HCEC 1CT (cell line): ENCODE measurements around the gene CFAP43.

Source experiments
- DNase-seq: peaks from one replicate; pipeline ENCODE4 v3.0.0-alpha.2; 2017

CFAP43 gene

DNA sequence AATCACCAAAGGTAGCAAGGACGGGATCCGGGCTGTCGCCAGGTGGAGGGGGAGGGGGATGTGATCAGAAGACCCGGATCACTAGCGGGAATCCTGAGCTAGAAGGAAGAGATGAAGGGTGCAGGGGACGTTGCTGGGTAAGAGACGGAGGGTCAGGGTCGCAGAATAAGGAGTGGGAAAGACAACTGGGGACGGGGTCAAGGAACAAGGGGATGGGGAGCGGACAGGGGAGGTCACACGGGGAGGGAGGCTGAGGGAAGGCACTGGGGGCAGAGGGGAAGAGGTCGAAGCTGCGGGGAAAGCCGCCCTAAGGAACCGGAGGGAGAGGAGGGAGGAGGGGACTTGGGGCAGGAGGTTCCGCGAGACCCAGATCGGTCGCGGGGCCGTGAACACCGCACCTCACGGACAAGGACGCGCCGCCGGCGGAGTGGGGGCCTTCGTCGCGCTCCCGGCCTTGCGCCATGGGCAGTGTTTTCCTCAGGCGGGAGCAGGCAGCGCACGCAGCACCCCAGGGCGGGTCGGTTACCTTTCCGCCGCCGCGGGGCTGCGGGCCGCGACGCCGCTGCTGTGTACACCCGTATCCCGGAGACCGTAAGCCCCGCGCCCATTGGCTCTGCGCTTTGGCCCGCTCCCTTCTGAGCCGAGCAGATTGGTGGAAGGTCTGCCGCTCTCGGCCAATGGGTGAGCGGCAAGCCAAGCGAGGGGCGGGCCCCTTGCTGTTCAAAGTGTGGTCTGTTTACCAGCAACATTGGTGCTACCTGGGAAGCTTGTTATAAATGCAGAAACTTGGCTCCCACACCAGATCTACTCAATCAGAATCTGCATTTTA, at the start of gene CFAP43:
Gene CFAP43 (minus strand): TSS at position 581 of the 829 bp plus-strand sequence. CDS start 118 bp downstream, at position 463.
- peak; percentile 91 for DNase-seq

GRCh38 chr10:104281694-104282093, 49.5 kb upstream of the CFAP43 start:
- no peak for DNase-seq

DNA sequence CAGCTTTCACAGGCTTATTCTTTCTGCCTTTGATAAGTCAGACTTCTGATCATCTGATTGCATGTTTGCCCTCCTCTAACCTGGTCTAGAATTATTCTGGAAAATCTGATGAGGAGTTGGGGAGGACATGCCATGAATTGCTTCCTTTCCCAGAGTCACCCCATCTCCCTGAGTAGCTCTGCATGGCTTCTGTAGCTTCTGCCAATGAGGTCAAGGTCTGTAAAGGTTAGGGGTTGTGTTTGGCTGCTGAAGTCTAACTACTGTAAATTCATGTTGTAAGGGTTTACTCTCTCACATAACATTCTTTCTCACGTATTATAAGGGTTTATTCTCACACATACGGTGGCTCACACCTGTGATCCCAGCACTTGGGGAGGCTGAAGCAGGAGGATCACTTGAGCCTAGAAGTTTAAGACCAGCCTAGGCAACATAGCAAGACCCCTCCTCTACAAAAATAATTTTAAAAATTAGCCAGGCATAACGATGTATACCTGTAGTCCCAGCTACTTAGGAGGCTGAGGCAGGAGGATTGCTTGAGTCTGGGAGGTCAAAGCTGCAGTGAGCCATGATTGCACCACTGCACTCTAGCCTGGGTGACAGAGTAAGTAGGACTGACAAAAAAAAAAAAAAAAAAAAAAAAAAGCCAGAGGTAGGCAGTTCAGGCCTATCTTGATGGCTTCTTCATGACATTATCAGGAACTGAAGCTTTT, 47.5 kb upstream of the CFAP43 start:
- DNase-seq: no peak

DNA sequence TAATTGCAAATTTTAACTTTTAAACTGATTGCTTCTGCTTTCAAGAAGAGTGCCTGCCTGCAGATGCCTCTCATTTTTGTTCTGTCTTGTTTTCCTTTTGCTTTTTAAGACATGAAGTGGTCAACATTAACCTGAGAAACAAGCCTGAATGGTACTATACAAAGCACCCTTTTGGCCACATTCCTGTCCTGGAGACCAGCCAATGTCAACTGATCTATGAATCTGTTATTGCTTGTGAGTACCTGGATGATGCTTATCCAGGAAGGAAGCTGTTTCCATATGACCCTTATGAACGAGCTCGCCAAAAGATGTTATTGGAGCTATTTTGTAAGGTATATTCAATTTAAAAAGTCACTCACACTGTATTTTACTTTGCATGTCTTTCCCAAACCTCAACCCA, 45.6 kb upstream of the CFAP43 start:
- no peak for DNase-seq

- DNase-seq: no peak
Observed at GRCh38 chr10:104276192-104276591, 44.0 kb upstream of the CFAP43 start.

DNA sequence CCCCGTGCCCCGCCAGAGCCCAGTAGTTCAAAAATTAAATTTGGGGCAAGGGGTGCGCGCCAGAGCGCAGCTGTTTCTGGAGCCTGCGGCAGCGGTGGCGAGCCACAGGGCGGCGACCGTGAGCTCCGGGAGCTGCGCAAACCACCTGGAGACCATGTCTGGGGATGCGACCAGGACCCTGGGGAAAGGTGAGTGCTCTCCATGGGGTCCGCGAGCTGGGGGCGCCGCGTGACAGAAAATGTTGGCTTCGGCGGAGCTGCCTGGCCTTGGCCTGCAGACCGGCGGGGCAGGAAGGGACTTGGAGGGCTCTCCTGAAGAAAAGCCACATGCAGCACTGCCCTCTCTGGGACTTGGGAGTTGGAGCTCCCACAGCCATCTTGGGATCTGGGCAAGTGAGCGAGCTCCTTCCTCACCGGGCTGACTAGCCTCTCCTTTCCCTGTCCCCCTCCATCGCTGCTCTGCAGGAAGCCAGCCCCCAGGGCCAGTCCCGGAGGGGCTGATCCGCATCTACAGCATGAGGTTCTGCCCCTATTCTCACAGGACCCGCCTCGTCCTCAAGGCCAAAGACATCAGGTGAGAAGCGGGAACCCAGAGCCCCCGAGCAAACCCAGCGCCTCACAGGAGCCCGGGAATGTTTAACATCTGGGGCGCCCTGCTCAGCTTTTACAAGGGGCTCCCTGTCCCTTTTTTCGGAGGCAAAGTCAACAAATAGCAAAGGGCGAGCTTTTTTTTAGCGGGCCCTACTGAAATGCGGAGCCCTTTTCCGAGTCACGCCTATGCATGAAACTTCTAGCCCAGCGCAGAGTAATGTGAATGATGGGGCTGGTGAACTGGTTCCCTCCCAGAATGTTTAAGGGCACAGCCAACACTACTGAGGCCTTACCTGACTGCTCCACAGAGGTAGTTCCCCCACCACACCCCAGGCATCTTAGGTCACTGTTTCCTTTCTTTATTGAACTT, 42.9 kb upstream of the CFAP43 start:
- no peak for DNase-seq

GRCh38 chr10:104273899-104274575, 41.9 kb upstream of the CFAP43 start:
- DNase-seq: no peak

- DNase-seq: peak; percentile 73
Observed at GRCh38 chr10:104273286-104273685, 41.1 kb upstream of the CFAP43 start.

DNA sequence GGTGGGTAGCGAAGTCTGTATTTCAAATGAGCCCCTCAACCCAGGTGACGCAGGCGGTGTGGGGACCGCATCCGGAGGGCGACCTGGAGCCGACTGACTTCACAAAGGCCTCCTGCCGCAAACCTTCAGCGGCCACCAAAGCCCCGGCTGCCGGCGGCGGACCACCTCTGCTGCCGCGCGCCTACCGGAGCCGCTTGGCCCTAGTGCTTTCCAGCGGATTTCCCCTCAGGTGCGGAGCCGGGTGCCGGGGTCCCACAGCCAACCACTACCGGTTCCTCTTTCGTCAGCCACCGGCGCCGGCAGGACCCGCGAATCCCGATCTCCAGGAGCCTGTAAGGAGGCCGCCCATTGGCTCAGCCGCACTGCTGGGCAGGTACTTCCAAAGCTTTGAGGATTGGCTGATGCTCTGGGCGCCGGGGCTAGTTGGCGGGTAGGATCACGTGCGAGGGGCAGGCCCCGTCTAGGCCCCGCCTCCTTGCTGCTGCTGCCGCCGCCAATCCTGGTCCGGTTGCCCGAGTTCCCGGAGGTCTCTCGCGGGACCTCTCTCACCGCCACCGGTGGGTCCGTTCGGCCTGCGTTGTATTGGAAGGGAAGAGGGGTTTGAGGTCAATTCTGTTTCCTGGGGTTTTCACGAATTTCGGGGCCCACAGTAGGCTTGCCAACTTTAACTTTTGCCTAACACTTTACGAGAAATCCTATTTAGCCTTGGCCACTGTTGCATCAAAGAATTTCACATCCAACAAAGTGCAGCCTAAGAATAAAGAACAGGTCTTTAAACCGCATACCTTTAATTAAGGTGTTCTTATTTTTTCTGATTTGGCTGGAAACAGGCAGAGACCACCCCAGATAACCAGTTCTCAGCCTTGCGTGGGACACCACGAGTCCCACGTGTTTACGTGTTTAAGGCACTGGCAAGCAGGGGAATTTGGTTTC, 36.8 kb upstream of the CFAP43 start, which contains the start of gene GSTO2:
Gene GSTO2 (plus strand): TSS at position 472 of the 933 bp plus-strand sequence. CDS start 5,732 bp downstream, outside the sequence.
- DNase-seq: no peak

DNA sequence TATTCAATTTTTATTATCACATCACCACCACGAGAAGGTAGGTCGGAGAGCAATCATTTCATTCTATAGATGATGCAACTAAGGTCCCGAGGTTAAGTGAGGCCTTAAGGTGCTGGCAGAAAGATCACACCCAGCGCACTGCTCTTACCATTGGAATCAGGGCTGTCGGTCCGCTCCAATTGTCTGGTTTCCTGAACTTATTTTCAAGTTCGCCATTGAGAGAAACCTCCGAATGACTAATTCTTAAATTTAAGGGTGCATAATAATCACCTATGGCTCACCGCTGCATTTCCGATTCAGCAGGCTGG, 36.2 kb upstream of the CFAP43 start:
- DNase-seq: no peak

DNA sequence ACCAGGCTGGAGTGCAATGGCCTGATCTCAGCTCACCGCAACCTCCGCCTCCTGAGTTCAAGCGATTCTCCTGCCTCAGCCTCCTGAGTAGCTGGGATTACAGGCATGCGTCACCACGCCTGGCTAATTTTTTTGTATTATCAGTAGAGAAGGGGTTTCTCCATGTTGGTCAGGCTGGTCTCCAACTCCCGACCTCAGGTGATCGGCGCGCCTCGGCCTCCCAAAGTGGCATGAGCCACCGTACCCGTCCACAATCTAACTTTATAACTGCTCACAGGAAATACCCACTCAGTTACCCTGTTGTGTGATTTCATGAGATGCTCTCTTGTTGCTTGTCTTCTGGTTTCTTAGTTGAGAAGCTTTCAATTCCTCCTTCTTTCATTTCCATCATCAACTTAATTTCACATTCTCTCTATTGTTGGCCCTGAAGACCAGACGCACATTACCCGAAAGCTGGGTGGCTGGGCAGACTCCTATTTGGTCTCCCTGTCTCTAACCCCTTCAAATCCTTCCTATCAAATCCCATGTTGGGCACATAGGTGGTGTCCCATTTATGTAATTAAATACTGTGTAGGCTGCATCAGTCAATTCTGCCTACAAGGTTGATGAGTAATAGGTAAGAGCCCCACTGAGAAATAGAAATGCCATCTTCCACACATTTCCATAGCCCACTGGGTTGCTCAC, 35.7 kb upstream of the CFAP43 start:
- no peak for DNase-seq

- DNase-seq: no peak
Observed at GRCh38 chr10:104264783-104265182, 32.6 kb upstream of the CFAP43 start.

DNA sequence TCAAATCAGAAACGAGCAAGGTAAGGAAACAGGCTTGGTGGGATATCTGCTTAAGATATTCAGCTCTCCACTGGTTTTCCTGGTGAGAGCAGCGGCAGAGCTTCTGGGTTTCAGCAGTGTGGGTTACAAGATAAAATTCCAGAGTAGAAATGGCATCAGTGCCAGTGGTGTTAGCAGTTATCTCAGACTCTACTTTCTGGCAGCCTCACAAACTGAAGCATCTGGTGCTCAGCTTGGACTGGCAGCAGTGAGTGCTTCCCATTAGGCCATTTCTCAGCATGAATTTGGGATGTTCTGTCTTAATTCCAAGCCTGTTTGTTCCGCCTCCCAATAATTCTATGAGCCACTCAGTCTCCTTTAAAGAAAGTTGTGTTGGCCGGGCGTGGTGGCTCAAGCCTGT, 29.9 kb upstream of the CFAP43 start:
- DNase-seq: no peak

DNA sequence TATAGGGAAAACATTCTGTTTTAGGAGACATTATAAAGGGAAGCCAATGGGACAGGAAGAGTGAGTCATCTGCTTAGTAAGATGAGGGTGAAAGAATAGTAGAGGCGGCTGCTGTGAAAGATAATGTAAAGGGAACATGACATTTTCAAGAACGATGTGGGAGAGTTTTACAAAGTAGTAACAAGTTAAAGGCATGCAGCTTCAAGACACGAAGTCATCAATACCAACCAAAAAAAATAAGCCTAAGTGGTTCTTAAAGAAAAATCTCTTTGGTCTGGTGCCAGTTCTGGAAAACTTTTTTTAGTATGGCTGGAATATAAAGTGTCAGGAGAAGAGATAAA, 28.6 kb upstream of the CFAP43 start:
- DNase-seq: peak; percentile 83

GRCh38 chr10:104259999-104260774, 28.0 kb upstream of the CFAP43 start:
- peak; percentile 50 for DNase-seq

GRCh38 chr10:104259456-104259855, 27.3 kb upstream of the CFAP43 start:
- no peak for DNase-seq

DNA sequence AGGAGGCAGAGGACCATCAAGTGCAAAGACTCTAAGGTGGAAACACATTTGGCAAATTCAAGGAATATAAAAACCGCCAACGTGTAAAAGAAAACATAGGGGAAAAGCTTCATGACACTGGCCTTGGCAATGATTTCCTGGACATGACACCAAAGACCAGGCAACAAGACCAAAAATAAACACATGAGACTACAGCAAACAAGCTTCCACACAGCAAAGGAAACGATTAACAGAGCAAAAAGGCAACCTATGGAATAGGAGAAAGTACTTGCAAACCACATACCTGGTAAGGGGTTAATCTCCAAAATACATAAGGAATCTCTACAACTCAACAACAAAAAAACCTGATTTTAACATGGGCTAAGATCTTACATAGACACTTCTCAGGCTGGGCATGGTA, 26.0 kb upstream of the CFAP43 start:
- DNase-seq: no peak

- no peak for DNase-seq
Observed at GRCh38 chr10:104257235-104257634, 25.1 kb upstream of the CFAP43 start.

DNA sequence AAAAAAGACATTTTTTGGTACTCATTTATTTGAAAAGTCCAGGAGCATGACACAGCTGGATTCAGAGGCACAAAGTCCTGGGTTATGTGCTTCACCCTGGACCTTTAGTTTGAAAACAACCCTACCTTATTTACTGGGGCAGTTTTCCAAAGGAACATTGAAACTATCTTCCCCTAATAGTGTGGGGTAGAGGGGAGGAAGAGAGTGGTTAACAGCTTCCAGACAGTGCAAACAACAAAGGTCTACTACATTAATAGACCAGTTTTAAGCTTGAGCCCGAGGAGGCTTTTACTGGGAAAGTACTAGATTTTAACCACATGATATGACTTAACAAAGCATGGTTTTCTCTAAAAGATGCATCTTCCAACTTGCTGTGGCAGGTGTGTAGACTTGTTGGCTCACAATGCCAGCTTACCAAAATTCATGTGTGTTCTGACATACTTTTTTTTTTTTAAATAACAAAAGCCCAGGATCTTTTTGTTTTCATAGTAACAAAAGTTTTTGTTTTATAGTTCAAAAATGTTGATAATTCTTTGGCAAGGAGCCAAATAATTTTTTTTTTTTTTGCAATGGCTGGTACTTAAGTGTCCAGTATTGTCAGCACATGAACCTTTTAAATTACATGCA, 24.3 kb upstream of the CFAP43 start:
- no peak for DNase-seq
